Type B pancreatic cell (in vitro differentiated cells): ENCODE results near the gene PARVG. TPM values are rescaled to one million over a fixed set of nuclear protein-coding genes. Genes with fewer than 3 reads are reported as not detected.

Experiments used
- DNase-seq: peaks from one replicate; pipeline ENCODE4 v3.0.0; 2021; ENCODE audit warnings: mixed read lengths; ENCODE audit not compliant: unreplicated experiment; ENCODE audit errors: extremely low spot score
- H3K27ac Mint-ChIP-seq: 2 replicates; pipeline ENCODE4 v1.8.0; 2021; ENCODE audit warnings: mild to moderate bottlenecking, mixed read lengths
- H3K27me3 Mint-ChIP-seq: 2 replicates; pipeline ENCODE4 v1.8.0; 2021; ENCODE audit warnings: mixed read lengths
- H3K36me3 Mint-ChIP-seq: 2 replicates; pipeline ENCODE4 v1.8.0; 2021; ENCODE audit warnings: mixed read lengths
- H3K4me1 Mint-ChIP-seq: one replicate; pipeline ENCODE4 v1.8.0; 2021; ENCODE audit warnings: mixed read lengths; ENCODE audit not compliant: unreplicated experiment
- H3K4me3 Mint-ChIP-seq: 2 replicates; pipeline ENCODE4 v1.8.0; 2021; ENCODE audit warnings: mild to moderate bottlenecking, mixed read lengths
- H3K9me3 Mint-ChIP-seq: 2 replicates; pipeline ENCODE4 v1.8.0; 2021; ENCODE audit warnings: mixed read lengths
- CTCF ChIP-seq: fragments of 200-600 bp; sonication (generic); conservative IDR thresholded peaks from 2 replicates; pipeline ENCODE4 v1.5.0; 2021; ENCODE audit warnings: antibody characterized with exemption, mild to moderate bottlenecking
- long read RNA-seq: library from polyadenylated mRNA; unstranded; transcript quantifications from one replicate; pipeline ENCODE4 v2.0.0, GENCODE V29; 2020
- total RNA-seq: library from RNA; stranded (reverse); gene quantifications from 2 replicates; pipeline ENCODE4 v1.2.1, GENCODE V29; 2021; ENCODE audit warnings: low replicate concordance

Gene PARVG
- total RNA-seq, result 0.19 and 0.21 TPM in 2 replicates
- long read RNA-seq, result 0 reads

- H3K27ac Mint-ChIP-seq, result no peak within 1 kb of the TSS
- peaks cover 3% of the 10 kb centered on the region for H3K36me3 Mint-ChIP-seq
- no peaks in the 10 kb centered on the region for H3K9me3 Mint-ChIP-seq
- DNase-seq, result no peak
- TF ChIP-seq CTCF, result no peak
- peaks cover 12% of the 10 kb centered on the region for H3K4me1 Mint-ChIP-seq
- peak within 1 kb of the TSS; percentile 7 for H3K4me3 Mint-ChIP-seq
- H3K27me3 Mint-ChIP-seq, result peaks cover 22% of the 10 kb centered on the region
Measured at GRCh38 chr22:44180706-44181032, at the start of gene PARVG. Gene PARVG (plus strand): TSS chr22:44180925. CDS start chr22:44183330, 2,405 bp downstream.

DNA sequence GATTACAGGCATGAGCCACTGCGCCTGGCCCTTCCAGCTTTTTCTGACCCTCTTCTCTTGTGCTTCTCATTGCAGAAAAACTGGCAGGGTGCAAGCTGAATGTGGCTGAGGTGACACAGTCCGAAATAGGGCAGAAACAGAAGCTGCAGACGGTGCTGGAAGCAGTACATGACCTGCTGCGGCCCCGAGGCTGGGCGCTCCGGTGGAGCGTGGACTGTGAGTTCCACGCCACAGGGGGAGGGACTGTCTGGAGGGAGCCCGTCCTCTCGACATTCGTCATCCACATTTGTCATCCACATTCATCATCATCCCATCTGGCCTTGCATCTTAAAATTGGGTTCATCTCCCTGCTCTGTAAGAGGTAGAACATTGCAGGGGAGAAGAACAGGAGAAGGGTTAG is 49.3 kb upstream of the PARVG start:
- Mint-ChIP-seq H3K27ac (no peak overlapping the region), H3K9me3 (peaks cover 8% of the 10 kb centered on the region), H3K4me1 (peaks cover 12% of the 10 kb centered on the region), H3K36me3 (peaks cover 6% of the 10 kb centered on the region), H3K27me3 (peaks cover 4% of the 10 kb centered on the region), H3K4me3 (no peak overlapping the region)
- DNase-seq, result no peak
- TF ChIP-seq CTCF, result no peak

DNA sequence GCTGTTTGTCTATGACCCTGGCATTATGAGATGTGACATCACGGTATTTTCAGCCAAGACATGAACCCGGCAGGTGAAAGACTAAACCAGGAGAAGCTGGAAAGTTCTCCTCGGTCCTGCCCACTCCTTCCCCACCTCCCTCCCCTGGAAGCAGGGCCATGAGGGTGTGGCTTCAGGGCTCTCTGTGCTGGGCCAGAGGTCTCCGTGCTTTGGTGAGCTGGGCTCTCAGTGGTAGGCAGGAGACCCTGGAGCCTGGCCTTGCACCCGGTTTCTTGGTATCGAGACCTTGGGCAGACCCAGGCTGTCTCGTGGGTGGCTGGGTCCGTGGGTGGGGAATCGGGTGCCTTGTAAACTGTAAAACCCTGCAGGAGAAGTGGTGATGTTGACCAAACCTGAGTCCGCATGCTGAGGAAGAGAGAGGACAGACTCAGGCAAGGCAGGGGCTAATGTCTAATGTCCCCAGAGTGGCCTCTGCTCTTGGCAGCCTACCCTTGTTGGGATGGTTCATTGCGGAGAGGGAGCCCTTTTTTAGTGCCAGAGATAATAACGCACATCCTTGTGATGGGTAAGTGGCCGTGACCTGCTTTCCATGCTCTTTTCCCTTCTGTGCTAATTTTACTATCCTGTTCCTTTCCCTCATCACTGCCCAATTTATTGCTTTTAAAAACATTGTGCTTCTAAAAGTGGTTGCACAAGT is 48.6 kb upstream of the PARVG start:
- TF ChIP-seq CTCF, result no peak
- no peak overlapping the region for H3K4me3 Mint-ChIP-seq
- H3K27me3 Mint-ChIP-seq, result peaks cover 4% of the 10 kb centered on the region
- H3K9me3 Mint-ChIP-seq, result peaks cover 11% of the 10 kb centered on the region
- peaks cover 12% of the 10 kb centered on the region for H3K36me3 Mint-ChIP-seq
- no peak for DNase-seq
- H3K27ac Mint-ChIP-seq, result no peak overlapping the region
- peaks cover 12% of the 10 kb centered on the region for H3K4me1 Mint-ChIP-seq

DNA sequence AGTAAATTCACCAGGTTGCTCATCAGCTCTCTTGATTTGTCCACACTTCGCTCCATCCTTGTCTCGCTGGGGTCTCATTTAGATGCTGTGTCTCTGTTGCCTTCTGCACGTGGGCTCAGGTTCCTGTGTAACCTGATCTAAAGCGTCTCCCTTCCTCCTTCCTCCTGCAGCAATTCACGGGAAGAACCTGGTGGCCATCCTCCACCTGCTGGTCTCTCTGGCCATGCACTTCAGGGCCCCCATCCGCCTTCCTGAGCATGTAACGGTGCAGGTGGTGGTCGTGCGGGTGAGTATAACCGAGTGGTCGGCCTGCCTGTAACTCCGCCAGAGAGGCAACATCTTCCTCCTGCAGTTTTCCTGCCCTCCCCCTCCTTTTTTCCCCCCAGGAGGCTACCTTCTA is 48.0 kb upstream of the PARVG start:
- no peak overlapping the region for H3K4me3 Mint-ChIP-seq
- peaks cover 4% of the 10 kb centered on the region for H3K27me3 Mint-ChIP-seq
- no peak for DNase-seq
- H3K4me1 Mint-ChIP-seq, result peaks cover 12% of the 10 kb centered on the region
- H3K36me3 Mint-ChIP-seq, result peaks cover 9% of the 10 kb centered on the region
- no peak for TF ChIP-seq CTCF
- H3K9me3 Mint-ChIP-seq, result peaks cover 8% of the 10 kb centered on the region
- no peak overlapping the region for H3K27ac Mint-ChIP-seq

- DNase-seq, result no peak
- H3K27ac Mint-ChIP-seq, result no peak overlapping the region
- H3K9me3 Mint-ChIP-seq, result peaks cover 8% of the 10 kb centered on the region
- TF ChIP-seq CTCF, result no peak
- H3K36me3 Mint-ChIP-seq, result peaks cover 9% of the 10 kb centered on the region
- no peak overlapping the region for H3K4me3 Mint-ChIP-seq
- peaks cover 4% of the 10 kb centered on the region for H3K27me3 Mint-ChIP-seq
- H3K4me1 Mint-ChIP-seq, result peaks cover 12% of the 10 kb centered on the region
Measured at GRCh38 chr22:44133161-44133560, 47.6 kb upstream of the PARVG start.
